Measurements from ENCODE around the gene PHF2. TPM values are rescaled to one million over a fixed set of nuclear protein-coding genes. Genes with fewer than 3 reads are reported as not detected.

PHF2 gene
- total RNA-seq, 1 donor from 2014 or later = 12.1 TPM

DNA sequence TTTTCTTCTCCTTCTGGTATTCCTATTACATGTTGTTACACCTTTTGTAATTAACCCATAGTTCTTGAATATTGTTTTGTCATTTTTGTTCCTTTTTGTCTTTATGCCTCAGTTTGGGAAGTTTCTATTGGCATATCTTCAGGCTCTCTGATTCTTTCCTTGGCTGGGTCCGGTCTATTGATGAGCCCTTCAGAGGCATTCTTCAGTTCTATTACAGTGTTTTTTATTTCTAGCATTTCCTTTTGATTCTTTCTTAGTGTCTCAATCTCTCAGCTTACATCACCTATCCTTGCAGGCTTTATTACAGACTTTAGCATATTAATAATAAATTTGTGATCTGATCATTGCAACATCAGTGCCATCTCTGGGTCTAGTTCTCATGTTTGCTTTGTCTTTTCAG is 33.8 kb downstream of the PHF2 start:
- no peak overlapping the region for H3K4me2 ChIP-seq (ENCODE audit: low read length)
- H2AFZ ChIP-seq (ENCODE audit: low read depth, low read length) = no peak overlapping the region
- DNase-seq (ENCODE audit: low read depth) (no peak), FAIRE-seq (no peak)
- no peaks in the 10 kb centered on the region for H3K4me1 Mint-ChIP-seq (ENCODE audit: low read depth, unreplicated experiment)
- H3K36me3 Mint-ChIP-seq (ENCODE audit: low read depth, unreplicated experiment) = peaks cover 2% of the 10 kb centered on the region
- no peak for TF ChIP-seq EZH2 (IDR thresholded peaks at IDR 0.05; ENCODE audit: insufficient read depth, low read length)
- TF ChIP-seq, protein P1, sequence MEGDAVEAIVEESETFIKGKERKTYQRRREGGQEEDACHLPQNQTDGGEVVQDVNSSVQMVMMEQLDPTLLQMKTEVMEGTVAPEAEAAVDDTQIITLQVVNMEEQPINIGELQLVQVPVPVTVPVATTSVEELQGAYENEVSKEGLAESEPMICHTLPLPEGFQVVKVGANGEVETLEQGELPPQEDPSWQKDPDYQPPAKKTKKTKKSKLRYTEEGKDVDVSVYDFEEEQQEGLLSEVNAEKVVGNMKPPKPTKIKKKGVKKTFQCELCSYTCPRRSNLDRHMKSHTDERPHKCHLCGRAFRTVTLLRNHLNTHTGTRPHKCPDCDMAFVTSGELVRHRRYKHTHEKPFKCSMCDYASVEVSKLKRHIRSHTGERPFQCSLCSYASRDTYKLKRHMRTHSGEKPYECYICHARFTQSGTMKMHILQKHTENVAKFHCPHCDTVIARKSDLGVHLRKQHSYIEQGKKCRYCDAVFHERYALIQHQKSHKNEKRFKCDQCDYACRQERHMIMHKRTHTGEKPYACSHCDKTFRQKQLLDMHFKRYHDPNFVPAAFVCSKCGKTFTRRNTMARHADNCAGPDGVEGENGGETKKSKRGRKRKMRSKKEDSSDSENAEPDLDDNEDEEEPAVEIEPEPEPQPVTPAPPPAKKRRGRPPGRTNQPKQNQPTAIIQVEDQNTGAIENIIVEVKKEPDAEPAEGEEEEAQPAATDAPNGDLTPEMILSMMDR (IDR thresholded peaks at IDR 0.05; ENCODE audit: insufficient read depth, low read depth, low read length) = no peak
- no peak overlapping the region for H3K9ac ChIP-seq (ENCODE audit: low read length)
- H3K27me3 ChIP-seq (ENCODE audit: insufficient read depth, low read length) = no peaks in the 10 kb centered on the region
- no peak overlapping the region for H3K4me3 Mint-ChIP-seq (ENCODE audit: unreplicated experiment)
- no peaks in the 10 kb centered on the region for H3K9me3 ChIP-seq (ENCODE audit: insufficient read depth, low read depth, low read length)
- H3K9me3 Mint-ChIP-seq (ENCODE audit: unreplicated experiment) = peaks cover 5% of the 10 kb centered on the region
- no peaks in the 10 kb centered on the region for H3K27me3 Mint-ChIP-seq (ENCODE audit: low read depth, unreplicated experiment)
- H3K79me2 ChIP-seq (ENCODE audit: insufficient read depth, low read length) = peaks cover 77% of the 10 kb centered on the region
- H3K4me3 ChIP-seq (ENCODE audit: insufficient read depth, low read depth, low read length) = no peak overlapping the region
- H3K36me3 ChIP-seq (ENCODE audit: insufficient read depth, low read length) = no peaks in the 10 kb centered on the region
- no peak overlapping the region for H3K27ac ChIP-seq (ENCODE audit: low read depth, low read length)
- no peak overlapping the region for H3K27ac Mint-ChIP-seq (ENCODE audit: unreplicated experiment)
- peaks cover 70% of the 10 kb centered on the region for H4K20me1 ChIP-seq (ENCODE audit: insufficient read depth, low read length)
- H3K4me1 ChIP-seq (ENCODE audit: insufficient read depth, low read length) = no peaks in the 10 kb centered on the region

DNA sequence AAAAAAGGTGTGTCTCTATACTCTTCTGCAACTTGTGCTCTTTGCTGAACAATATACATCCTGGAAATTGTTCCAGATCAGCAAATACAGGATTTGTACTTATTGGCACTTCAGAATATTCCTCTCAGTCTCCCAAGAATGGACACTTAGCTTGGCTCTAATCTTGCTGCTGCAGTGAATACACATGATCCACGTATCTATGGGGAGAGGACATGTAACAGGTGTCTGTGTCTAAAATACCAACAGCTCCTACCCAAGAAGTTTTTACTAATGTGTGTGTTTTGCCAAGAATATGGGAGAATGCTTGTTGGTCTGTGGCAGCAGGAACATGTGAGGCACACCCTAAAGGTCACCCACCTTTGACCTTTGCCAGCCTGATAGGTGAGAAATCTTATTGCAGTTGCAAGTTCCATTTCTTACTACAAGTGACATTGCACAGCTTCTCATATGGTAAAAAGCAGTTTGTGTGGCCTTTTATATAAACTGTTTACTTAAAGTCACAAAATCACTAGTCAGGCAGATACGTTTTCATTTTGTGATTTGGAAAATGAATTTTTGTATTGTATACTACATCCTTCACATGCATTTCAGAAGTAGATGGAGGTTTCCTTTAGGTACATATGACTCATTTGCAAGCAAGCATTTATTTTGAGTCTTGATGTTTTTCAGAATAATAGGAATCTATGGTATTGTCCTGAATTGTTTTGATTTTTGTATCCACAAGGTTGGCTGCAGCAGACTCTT is 35.8 kb downstream of the PHF2 start:
- no peaks in the 10 kb centered on the region for H3K27me3 Mint-ChIP-seq (ENCODE audit: low read depth, unreplicated experiment)
- FAIRE-seq = no peak
- Histone ChIP-seq H3K9ac (ENCODE audit: low read length) (no peak overlapping the region), H3K9me3 (ENCODE audit: insufficient read depth, low read depth, low read length) (no peaks in the 10 kb centered on the region), H2AFZ (ENCODE audit: low read depth, low read length) (no peak overlapping the region), H3K4me2 (ENCODE audit: low read length) (no peak overlapping the region), H3K79me2 (ENCODE audit: insufficient read depth, low read length) (peaks cover 76% of the 10 kb centered on the region), H3K4me3 (ENCODE audit: insufficient read depth, low read depth, low read length) (no peak overlapping the region), H4K20me1 (ENCODE audit: insufficient read depth, low read length) (peaks cover 76% of the 10 kb centered on the region), H3K27ac (ENCODE audit: low read depth, low read length) (no peak overlapping the region), H3K27me3 (ENCODE audit: insufficient read depth, low read length) (no peaks in the 10 kb centered on the region), H3K4me1 (ENCODE audit: insufficient read depth, low read length) (no peaks in the 10 kb centered on the region), H3K36me3 (ENCODE audit: insufficient read depth, low read length) (no peaks in the 10 kb centered on the region)
- H3K9me3 Mint-ChIP-seq (ENCODE audit: unreplicated experiment) = peaks cover 5% of the 10 kb centered on the region
- no peak overlapping the region for H3K4me3 Mint-ChIP-seq (ENCODE audit: unreplicated experiment)
- H3K4me1 Mint-ChIP-seq (ENCODE audit: low read depth, unreplicated experiment) = peaks cover 2% of the 10 kb centered on the region
- H3K36me3 Mint-ChIP-seq (ENCODE audit: low read depth, unreplicated experiment) = peaks cover 2% of the 10 kb centered on the region
- DNase-seq (ENCODE audit: low read depth) = no peak
- H3K27ac Mint-ChIP-seq (ENCODE audit: unreplicated experiment) = no peak overlapping the region
- TF ChIP-seq, protein P1 (IDR thresholded peaks at IDR 0.05; ENCODE audit: insufficient read depth, low read depth, low read length) = no peak

DNA sequence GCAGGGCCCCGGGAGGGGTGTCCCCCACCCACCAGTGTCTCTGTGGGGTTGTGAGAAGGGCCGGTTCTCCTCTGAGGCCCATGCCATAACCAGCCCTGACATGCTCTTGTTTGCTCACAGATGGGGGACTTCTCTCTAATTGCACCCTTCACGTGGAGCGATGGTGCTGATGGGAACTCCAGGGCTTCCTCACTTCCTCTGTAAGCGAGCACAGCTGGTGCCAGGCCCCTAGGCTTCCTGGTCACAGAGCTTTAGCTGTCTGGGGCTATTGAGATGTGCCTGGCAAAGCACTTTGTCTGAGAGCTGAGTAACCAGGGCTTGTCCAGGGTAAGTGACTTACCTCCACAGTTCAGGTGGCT is 36.4 kb downstream of the PHF2 start:
- H3K79me2 ChIP-seq (ENCODE audit: insufficient read depth, low read length) = peaks cover 75% of the 10 kb centered on the region

More for the DNA sequence above, 36.4 kb downstream of the PHF2 start:
- H3K27ac ChIP-seq (ENCODE audit: low read depth, low read length) = no peak overlapping the region
- peaks cover 2% of the 10 kb centered on the region for H3K4me1 Mint-ChIP-seq (ENCODE audit: low read depth, unreplicated experiment)
- H3K27me3 ChIP-seq (ENCODE audit: insufficient read depth, low read length) = no peaks in the 10 kb centered on the region
- DNase-seq (ENCODE audit: low read depth) (no peak), FAIRE-seq (no peak)
- H3K36me3 ChIP-seq (ENCODE audit: insufficient read depth, low read length) = no peaks in the 10 kb centered on the region
- no peak overlapping the region for H3K4me3 Mint-ChIP-seq (ENCODE audit: unreplicated experiment)
- H2AFZ ChIP-seq (ENCODE audit: low read depth, low read length) = no peak overlapping the region
- H3K4me3 ChIP-seq (ENCODE audit: insufficient read depth, low read depth, low read length) = no peak overlapping the region
- H3K9me3 Mint-ChIP-seq (ENCODE audit: unreplicated experiment) = peaks cover 5% of the 10 kb centered on the region
- no peak overlapping the region for H3K9ac ChIP-seq (ENCODE audit: low read length)
- H3K4me1 ChIP-seq (ENCODE audit: insufficient read depth, low read length) = no peaks in the 10 kb centered on the region
- peaks cover 2% of the 10 kb centered on the region for H3K36me3 Mint-ChIP-seq (ENCODE audit: low read depth, unreplicated experiment)
- H3K4me2 ChIP-seq (ENCODE audit: low read length) = no peak overlapping the region
- no peak overlapping the region for H3K27ac Mint-ChIP-seq (ENCODE audit: unreplicated experiment)
- no peak for TF ChIP-seq EZH2 (IDR thresholded peaks at IDR 0.05; ENCODE audit: insufficient read depth, low read length)
- TF ChIP-seq, protein P1 (IDR thresholded peaks at IDR 0.05; ENCODE audit: insufficient read depth, low read depth, low read length) = no peak
- H3K27me3 Mint-ChIP-seq (ENCODE audit: low read depth, unreplicated experiment) = no peaks in the 10 kb centered on the region
- H4K20me1 ChIP-seq (ENCODE audit: insufficient read depth, low read length) = peaks cover 79% of the 10 kb centered on the region
- H3K9me3 ChIP-seq (ENCODE audit: insufficient read depth, low read depth, low read length) = no peaks in the 10 kb centered on the region
